HG03135 (cell line): Measurements from ENCODE around the gene HADH.
"Not testable (repeated sequence)": the region's sequence is repeated elsewhere in the genome, so short reads cannot be mapped to it uniquely, and the experiment has no call there.

Experiments
- ATAC-seq: cut with Tn5 transposase; IDR thresholded peaks from one replicate; pipeline ENCODE4 v1.9.1; 2021; ENCODE audit warnings: mild to moderate bottlenecking, moderate library complexity; ENCODE audit not compliant: unreplicated experiment

Gene HADH

DNA sequence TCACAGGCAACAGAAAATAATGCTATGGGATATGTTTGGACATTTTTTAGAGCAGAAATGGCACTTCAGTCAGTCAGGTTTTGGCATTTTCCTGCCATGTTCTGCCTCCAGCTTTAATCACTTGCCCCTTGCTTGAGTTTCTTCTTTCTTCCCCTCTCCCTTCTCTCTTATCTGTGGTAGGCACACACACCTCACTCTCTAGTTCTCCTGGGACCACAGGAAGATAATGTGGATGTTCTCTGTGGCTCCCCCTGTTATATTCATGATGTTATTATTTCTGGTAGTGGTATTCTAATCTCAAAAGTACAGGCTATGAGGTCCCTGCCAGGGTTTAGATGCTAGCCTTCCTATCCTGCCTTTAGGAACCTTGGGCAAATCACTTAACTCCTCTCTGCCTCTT, 5.2 kb downstream of the HADH start:
- no peak for ATAC-seq

- ATAC-seq, result no peak
Measured at GRCh38 chr4:107996949-107997788, 7.5 kb downstream of the HADH start.

DNA sequence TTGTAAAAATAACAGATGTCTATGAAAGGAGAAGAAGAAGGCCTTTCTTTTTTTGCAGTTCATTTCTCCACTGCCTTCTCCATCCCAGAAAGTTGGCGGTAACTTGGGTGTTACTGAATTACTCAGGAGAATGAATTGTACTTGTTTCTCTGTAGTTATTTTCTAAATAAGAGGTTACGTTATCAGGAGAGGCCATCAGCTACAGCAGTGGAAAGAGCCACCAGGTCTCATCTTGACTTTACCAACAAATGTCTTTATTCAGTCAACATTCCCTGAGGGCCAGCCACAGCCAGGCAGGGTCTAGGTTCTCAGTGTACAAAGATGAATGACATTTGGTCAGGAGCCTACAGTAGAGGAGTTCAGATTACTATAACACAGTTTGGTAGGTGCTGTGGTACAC, 8.1 kb downstream of the HADH start:
- no peak for ATAC-seq

DNA sequence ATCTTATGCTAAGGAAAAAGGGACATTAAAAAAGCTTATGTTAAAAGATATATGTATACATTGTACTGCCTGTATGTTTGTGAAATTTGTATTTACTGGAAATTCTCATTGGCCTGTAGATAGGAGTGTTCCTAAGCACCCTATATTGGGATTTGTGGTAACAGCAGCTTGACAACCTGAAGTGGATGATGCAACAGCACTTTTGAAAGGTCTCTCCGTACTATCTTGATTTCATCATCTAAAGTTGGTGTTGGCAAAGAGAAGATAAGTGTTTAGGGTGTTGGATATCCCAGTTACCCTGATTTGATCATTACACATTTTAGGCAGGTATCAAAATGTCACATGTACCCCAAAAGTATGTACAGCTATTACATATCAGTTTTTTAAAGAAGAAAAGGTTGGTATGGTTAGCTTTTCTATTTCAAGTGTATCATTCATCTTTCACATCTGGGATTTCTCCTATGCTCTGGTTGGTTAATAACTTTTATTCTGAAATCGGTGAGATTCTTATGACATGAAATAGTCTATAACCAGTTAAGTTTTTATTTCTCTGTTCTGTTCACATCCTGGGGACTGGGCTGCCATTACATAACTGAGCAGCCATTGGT, 10.3 kb downstream of the HADH start:
- ATAC-seq, result no peak

- no peak for ATAC-seq
Measured at GRCh38 chr4:108001540-108002135, 11.9 kb downstream of the HADH start.

GRCh38 chr4:108003982-108004515, 14.4 kb downstream of the HADH start:
- ATAC-seq, result no peak

DNA sequence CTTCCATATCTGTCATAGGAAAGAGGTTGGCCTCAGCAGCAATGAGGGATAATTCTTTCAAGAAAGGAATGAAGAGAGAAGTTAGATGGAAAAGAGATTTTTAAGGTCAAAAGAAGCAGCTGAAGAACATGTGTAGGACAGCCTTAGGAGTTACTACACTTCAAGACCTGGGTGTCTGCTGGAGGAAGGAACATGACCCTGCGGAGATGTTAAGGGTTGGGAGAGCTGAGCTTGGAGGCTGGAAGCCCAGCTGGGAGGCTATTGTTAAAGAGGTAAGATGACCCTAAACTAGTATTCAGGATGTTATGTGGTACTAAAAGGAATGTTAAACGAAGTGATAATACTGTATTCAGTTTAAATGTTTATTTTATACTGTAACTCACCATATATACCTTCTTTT, 15.0 kb downstream of the HADH start:
- no peak for ATAC-seq

DNA sequence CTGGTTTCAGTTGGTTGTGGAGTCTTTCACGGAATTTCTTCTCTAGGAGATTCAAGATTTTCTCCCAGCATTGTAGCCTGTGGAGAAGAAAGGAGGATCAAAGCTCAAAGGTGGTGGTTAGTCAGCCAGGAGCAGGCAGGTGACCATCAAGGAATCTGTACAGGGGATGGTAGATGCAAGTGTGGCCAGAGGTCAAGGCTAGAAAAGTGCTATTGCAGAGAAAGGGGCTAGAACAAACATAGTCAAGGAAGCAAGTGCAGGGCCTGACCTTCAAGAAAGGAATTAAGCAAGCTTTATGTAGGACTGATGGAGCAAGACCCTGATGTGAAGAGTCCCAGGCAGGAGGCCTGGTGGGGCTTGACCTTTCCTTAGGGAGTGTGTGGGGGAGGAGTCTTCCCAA, 16.1 kb downstream of the HADH start:
- ATAC-seq, result no peak

DNA sequence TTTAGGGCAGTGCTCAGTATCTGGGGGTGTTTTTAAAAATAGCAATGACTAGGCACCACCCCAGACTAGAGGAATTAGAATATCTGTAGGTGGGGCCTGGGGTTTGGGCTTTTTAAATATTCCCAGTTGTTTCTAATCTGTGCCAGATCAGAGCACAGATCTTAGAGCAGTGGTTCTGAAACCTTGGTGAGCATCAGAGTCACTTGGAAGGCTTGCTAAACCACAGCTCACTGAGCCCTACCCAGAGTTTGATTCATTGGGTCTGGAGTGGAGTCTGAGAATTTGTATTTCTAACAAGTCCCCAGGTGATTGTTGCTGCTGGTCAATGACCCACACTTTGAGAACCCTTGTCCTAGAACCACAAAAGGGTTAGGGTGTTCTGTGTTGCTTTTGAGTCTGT, 16.7 kb downstream of the HADH start:
- no peak for ATAC-seq

DNA sequence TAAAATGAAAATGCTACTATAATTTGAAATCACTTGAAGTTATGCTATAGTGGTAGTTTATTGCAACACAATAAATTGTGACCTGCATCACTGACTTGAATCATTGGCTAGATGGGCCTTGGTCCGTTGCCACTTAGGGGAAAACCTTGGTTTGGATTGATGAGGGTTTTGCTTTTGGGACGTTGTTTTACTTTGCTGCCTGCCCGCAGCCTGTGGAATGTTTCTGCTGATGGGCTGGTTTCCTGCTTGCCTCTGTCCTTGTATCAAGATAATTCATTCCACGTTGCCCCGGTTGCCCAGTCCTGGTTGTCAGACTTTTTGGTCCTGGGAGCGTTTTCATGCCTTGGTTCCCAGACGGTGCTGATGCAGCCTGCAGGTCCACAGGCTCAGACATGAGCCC, 18.3 kb downstream of the HADH start:
- no peak for ATAC-seq

DNA sequence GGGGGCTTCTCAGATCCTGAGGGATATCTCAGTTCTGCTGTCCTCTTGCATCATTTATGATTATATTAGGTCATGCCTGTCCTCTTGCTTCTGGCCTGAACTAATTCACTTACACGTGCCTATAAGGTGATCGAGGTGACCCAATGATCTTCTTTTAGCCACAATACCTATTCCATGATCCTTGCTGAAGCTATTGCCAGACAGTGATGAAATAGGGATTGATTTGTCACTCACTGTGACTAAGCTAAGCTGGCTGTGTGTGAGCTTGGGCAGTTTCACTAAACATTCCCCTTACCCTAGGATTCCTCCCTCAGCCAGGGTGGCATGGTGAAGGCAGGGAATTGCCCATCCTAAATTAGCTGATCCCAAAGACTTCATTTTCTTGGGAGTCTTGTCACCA, 19.0 kb downstream of the HADH start:
- no peak for ATAC-seq

GRCh38 chr4:108010167-108010566, 20.5 kb downstream of the HADH start:
- ATAC-seq, result no peak

DNA sequence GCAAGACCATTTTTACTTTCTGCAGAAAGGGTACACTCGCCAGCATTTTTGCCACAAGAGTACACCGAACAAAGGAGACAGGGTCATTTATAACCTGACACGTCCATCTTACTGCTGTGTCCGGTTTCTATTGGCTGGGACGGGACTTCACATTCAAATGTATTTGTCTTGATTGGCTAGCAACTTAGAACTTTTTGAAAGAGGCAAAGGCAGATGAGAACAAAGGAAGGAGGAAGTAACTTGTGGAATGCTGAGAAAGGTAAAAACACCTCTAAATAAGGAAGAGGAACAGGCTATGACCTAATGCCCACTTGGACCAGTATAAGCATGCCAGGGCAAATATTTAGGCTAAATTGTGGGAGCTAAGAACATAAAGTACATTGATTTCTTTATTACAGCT, 22.7 kb downstream of the HADH start:
- not testable (repeated sequence) for ATAC-seq

DNA sequence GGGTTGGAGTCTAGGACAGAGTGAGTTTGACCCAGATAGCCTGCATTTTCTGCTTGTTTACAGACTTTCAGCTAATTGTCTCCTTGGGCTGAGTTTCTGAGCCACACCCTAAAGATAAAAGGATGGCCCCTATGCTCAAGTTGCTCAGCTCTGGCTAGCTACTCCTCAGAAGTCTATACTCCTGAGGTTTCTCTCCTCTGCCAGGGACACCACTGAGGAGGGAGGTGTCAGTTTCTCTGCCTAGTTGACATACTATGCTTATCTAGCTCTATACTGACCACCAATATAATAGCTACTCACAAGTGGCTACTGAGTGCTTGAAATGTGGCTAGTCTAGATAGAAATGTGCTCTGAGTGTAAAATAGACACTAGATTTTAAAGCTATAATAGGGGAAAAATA, 23.6 kb downstream of the HADH start:
- ATAC-seq, result no peak

- no peak for ATAC-seq
Measured at GRCh38 chr4:108013955-108014354, 24.3 kb downstream of the HADH start.

DNA sequence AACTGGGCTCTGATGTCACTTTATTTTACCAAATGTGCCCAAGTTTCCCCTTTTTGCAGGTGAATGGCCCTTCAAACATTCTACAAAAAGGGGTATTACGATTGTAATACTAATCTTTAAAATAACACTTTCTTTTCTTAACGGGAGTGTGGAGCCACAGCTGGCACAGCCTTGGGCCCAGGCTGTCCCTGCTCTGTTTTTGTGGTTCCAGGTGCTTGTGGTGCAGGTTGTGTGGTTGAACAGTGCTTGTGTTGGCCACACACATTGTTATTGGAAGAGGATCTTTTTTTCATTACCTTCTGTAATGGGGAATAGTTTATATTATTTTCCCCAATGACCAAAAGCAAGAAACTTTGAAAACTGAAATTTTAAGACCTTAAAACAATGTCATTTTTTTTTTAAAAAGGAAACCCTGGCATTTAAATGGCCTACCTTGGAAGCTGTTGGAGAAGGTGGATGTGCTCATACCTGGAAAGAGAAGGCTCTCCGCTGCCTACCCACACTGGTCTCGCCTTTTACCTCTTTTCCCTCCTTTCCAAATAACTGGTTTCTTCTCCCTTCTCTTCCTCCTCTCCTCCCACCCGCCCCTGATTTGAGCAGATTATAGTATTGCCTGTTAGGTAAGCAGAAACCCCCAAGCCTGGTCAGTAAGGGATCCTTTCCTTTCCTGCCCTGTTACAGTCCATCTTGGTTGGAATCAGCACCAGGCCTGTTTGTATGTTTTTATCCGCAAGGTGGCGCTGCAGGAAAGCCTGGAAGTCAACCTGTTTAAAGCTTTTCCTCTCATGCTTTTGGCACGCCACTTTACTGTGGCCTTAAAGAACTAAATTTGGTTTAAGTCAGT, 28.6 kb downstream of the HADH start:
- peak; percentile 70 for ATAC-seq

DNA sequence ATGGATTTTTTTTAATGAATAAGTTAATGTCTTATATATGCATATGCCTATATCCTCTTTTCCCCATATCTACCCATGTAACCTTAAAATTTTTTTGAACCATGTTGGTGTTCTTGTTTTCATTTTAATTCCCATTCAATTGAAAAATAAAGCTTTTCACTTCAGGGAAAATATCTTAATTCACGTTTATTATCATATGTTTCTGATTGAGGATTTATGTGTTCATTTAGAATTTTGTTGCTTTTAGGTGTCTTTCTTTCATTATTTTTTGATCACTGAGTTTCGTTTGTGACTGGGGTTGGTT, 29.1 kb downstream of the HADH start:
- ATAC-seq, result no peak

- ATAC-seq, result no peak
Measured at GRCh38 chr4:108024085-108024877, 34.6 kb downstream of the HADH start.

DNA sequence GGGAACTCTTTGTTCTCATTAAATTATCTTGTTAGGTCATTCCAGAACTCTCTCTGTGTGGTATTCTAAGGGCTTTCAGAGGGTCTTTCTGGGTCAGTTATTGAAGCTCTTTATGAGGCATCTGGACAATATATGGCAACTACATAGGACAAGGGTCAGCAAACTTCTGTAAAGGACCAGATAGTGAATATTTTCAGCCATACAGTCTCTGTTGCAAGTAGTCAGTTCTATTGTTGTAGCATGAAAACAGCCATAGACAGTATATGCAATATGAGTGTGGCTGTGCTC, 35.1 kb downstream of the HADH start:
- ATAC-seq, result no peak

GRCh38 chr4:108029016-108029720, 39.5 kb downstream of the HADH start:
- ATAC-seq, result no peak
